ENCODE results near the gene TBL3.

- TF ChIP-seq CTCF (IDR thresholded peaks at IDR 0.05) = no peak
- no peak for TF ChIP-seq ZFX (IDR thresholded peaks at IDR 0.05; ENCODE audit: borderline replicate concordance)
Measured at GRCh38 chr16:2009791-2010510, 38.1 kb downstream of the TBL3 start, which contains the start of gene ZNF598.
